Inferior parietal cortex (tissue), 1 donor: ENCODE data around the gene TPMT.
"Not testable (repeated sequence)": the region's sequence is repeated elsewhere in the genome, so short reads cannot be mapped to it uniquely, and the experiment has no call there.

ENCODE experiments used
- DNase-seq: peaks from one replicate; pipeline ENCODE4 v3.0.0-alpha.2; 2016; ENCODE audit errors: extremely low spot score

The TPMT gene

GRCh38 chr6:18155864-18156421 lies 1.1 kb upstream of the TPMT start:
- DNase-seq, result peak; percentile 32

- peak; percentile 96 for DNase-seq
Measured at GRCh38 chr6:18155150-18155863, 430 bp upstream of the TPMT start, which contains the start of gene KDM1B. Gene KDM1B (plus strand): TSS chr6:18155422. CDS start chr6:18159896, 4,474 bp downstream.

GRCh38 chr6:18153311-18153703 lies 1.6 kb downstream of the TPMT start:
- no peak for DNase-seq

- DNase-seq, result no peak
Measured at GRCh38 chr6:18151801-18152200, 3.1 kb downstream of the TPMT start.

GRCh38 chr6:18151391-18151790 lies 3.5 kb downstream of the TPMT start:
- not testable (repeated sequence) for DNase-seq

- no peak for DNase-seq
Measured at GRCh38 chr6:18148304-18149025, 6.4 kb downstream of the TPMT start.

GRCh38 chr6:18147616-18148015 lies 7.3 kb downstream of the TPMT start:
- DNase-seq, result no peak

GRCh38 chr6:18147160-18147559 lies 7.7 kb downstream of the TPMT start:
- DNase-seq, result no peak

GRCh38 chr6:18142591-18142861 lies 12.4 kb downstream of the TPMT start:
- DNase-seq, result no peak

GRCh38 chr6:18141805-18142590 lies 12.9 kb downstream of the TPMT start:
- DNase-seq, result no peak

GRCh38 chr6:18139935-18140621 lies 14.8 kb downstream of the TPMT start:
- no peak for DNase-seq

GRCh38 chr6:18138906-18139305 lies 16.0 kb downstream of the TPMT start:
- no peak for DNase-seq

GRCh38 chr6:18136260-18136659 lies 18.6 kb downstream of the TPMT start:
- no peak for DNase-seq

- DNase-seq, result no peak
Measured at GRCh38 chr6:18135171-18135570, 19.7 kb downstream of the TPMT start.

GRCh38 chr6:18132346-18132745 lies 22.5 kb downstream of the TPMT start:
- DNase-seq, result no peak

- DNase-seq, result no peak
Measured at GRCh38 chr6:18126121-18126520, 28.8 kb downstream of the TPMT start.

- peak; percentile 86 for DNase-seq
Measured at GRCh38 chr6:18122128-18123093, 32.5 kb downstream of the TPMT start, which contains the start of gene NHLRC1. Gene NHLRC1 (minus strand): TSS chr6:18122677. CDS start chr6:18122606, 71 bp downstream.

- no peak for DNase-seq
Measured at GRCh38 chr6:18121580-18122127, 33.2 kb downstream of the TPMT start.

GRCh38 chr6:18119236-18119635 lies 35.6 kb downstream of the TPMT start:
- no peak for DNase-seq

- DNase-seq, result no peak
Measured at GRCh38 chr6:18118330-18118729, 36.5 kb downstream of the TPMT start.
